SU-DHL-6 (cell line): ENCODE results near the gene UBTD2.
A peak's percentile ranks its signal among the peaks of the same experiment; 100 is the strongest.

Experiments used
- H2AFZ ChIP-seq: fragments of 200-600 bp; sonication (generic); 2 replicates; pipeline ENCODE4 v1.6.1; 2014; ENCODE audit warnings: low read depth, mild to moderate bottlenecking, moderate library complexity, mixed read lengths, antibody characterized with exemption, low read length; ENCODE audit not compliant: severe bottlenecking
- H3F3A ChIP-seq: fragments of 200-600 bp; shearing (Covaris generic); 2 replicates; pipeline ENCODE4 v1.6.0; 2016; ENCODE audit warnings: antibody characterized with exemption, mild to moderate bottlenecking; ENCODE audit not compliant: insufficient read depth
- H3K27ac ChIP-seq: fragments of 200-600 bp; sonication (generic); 2 replicates; pipeline ENCODE4 v1.5.1; 2016; ENCODE audit warnings: low read depth, mild to moderate bottlenecking, low read length, moderate library complexity, mixed read lengths
- H3K27me3 ChIP-seq: fragments of 200-600 bp; sonication (generic), shearing (Covaris generic); 2 replicates; pipeline ENCODE4 v1.6.0; 2014; ENCODE audit warnings: mild to moderate bottlenecking, low read length
- H3K36me3 ChIP-seq: fragments of 200-600 bp; sonication (generic); 2 replicates; pipeline ENCODE4 v1.6.1; 2014; ENCODE audit warnings: mild to moderate bottlenecking, low read length, mixed read lengths
- H3K4me2 ChIP-seq: fragments of 300-600, 200-600 bp; shearing (Covaris generic), sonication (generic); 2 replicates; pipeline ENCODE4 v1.6.0; 2014; ENCODE audit warnings: low read length, low read depth, mild to moderate bottlenecking; ENCODE audit not compliant: poor library complexity, severe bottlenecking
- H3K4me3 ChIP-seq: fragments of 200-600 bp; sonication (generic); 2 replicates; pipeline ENCODE4 v1.5.1; 2014; ENCODE audit warnings: antibody characterized with exemption, low read length, mild to moderate bottlenecking, mixed read lengths; ENCODE audit not compliant: insufficient read depth, poor library complexity, severe bottlenecking
- H3K79me2 ChIP-seq: fragments of 200-600 bp; sonication (generic); 2 replicates; pipeline ENCODE4 v1.6.1; 2014; ENCODE audit warnings: mild to moderate bottlenecking, low read length, moderate library complexity; ENCODE audit not compliant: insufficient read depth
- H3K9ac ChIP-seq: fragments of 200-600 bp; sonication (generic); 2 replicates; pipeline ENCODE4 v1.7.0; 2014; ENCODE audit warnings: mild to moderate bottlenecking, low read length
- H3K9me2 ChIP-seq: fragments of 200-600 bp; sonication (generic); replicated peaks from 2 replicates; pipeline ENCODE4 v1.6.1; 2014; ENCODE audit warnings: low read length; ENCODE audit not compliant: insufficient read depth
- H3K9me3 ChIP-seq: fragments of 200-600 bp; sonication (generic); 2 replicates; pipeline ENCODE4 v1.6.1; 2014; ENCODE audit warnings: low read length, mixed read lengths; ENCODE audit not compliant: insufficient read depth
- H4K20me1 ChIP-seq: fragments of 200-600 bp; sonication (generic); 2 replicates; pipeline ENCODE4 v1.6.1; 2014; ENCODE audit warnings: low read depth, mild to moderate bottlenecking, antibody characterized with exemption, low read length, moderate library complexity, mixed read lengths
- EZH2phosphoT487 ChIP-seq: fragments of 200-600 bp; sonication (generic), shearing (Covaris generic); conservative IDR thresholded peaks from 2 replicates; pipeline ENCODE4 v1.6.1; 2018; ENCODE audit warnings: mild to moderate bottlenecking, antibody characterized with exemption, low read length, moderate library complexity, mixed read lengths
- TF ChIP-seq, protein P1 (sequence below): fragments of 200-600 bp; sonication (generic); IDR thresholded peaks from one replicate; pipeline ENCODE4 v1.5.1; 2017; ENCODE audit warnings: antibody characterized with exemption, mild to moderate bottlenecking, low read length, moderate library complexity; ENCODE audit not compliant: insufficient read depth, poor library complexity, severe bottlenecking

Gene UBTD2

DNA sequence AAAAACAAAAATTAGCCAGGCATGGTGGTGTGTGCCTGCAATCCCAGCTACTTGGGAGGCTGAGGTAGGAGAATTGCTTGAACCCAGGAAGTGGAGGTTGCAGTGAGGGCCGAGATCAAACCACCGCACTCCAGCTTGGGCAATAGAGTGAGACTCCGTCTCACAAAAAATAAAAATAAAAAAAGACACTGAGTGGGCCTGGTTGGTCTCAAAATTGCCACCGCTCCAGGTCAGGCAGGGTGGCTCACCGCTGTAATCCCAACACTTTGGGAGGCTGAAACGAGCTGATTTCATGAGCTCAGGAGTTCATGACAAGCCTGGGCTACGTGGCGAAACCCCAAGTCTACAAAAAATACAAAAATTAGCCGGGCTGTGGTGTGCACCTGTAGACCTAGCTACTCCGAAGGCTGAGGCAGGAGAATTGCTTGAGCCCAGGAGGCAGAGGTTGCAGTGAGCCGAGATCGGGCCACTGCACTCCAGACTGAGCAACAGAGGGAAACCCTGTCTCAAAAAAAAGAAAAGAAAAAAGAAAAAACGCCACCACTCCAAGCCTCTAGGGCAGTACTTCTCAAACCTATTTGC, 97.4 kb downstream of the UBTD2 start:
- Histone ChIP-seq H4K20me1 (no peaks in the 10 kb centered on the region), H3K9me2 (no peaks in the 10 kb centered on the region), H2AFZ (no peak overlapping the region), H3K9me3 (no peaks in the 10 kb centered on the region), H3K4me2 (peak overlapping the region; percentile 82), H3K79me2 (peaks cover 65% of the 10 kb centered on the region), H3K27ac (peak overlapping the region; percentile 78; the same call in 1 of the 2 replicates), H3F3A (0 out of 2 replicates have a peak, but pooled peaks cover under 1% of the 10 kb centered on the region), H3K27me3 (no peaks in the 10 kb centered on the region), H3K4me3 (peak overlapping the region; percentile 66), H3K9ac (peak overlapping the region; percentile 91), H3K36me3 (no peaks in the 10 kb centered on the region)
- TF ChIP-seq EZH2phosphoT487: no peak
- TF ChIP-seq, protein P1, sequence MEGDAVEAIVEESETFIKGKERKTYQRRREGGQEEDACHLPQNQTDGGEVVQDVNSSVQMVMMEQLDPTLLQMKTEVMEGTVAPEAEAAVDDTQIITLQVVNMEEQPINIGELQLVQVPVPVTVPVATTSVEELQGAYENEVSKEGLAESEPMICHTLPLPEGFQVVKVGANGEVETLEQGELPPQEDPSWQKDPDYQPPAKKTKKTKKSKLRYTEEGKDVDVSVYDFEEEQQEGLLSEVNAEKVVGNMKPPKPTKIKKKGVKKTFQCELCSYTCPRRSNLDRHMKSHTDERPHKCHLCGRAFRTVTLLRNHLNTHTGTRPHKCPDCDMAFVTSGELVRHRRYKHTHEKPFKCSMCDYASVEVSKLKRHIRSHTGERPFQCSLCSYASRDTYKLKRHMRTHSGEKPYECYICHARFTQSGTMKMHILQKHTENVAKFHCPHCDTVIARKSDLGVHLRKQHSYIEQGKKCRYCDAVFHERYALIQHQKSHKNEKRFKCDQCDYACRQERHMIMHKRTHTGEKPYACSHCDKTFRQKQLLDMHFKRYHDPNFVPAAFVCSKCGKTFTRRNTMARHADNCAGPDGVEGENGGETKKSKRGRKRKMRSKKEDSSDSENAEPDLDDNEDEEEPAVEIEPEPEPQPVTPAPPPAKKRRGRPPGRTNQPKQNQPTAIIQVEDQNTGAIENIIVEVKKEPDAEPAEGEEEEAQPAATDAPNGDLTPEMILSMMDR: no peak

DNA sequence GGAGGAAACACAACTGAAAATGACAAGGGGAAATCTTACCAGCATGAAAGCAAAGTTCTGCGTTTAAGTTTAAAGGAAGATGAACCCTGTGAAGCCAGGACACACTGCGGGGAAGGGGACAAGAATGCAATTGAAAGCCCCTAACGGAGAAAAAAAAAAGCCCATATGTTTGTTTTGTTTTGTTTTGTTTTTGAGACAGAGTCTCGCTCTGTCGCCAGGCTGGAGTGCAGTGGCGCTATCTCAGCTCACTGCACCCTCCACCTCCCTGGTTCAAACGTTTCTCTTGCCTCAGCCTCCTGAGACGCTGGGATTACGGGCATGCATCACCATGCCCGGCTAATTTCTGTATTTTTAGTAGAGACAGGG, 98.5 kb downstream of the UBTD2 start:
- H3F3A ChIP-seq: 0 out of 2 replicates have a peak, but pooled peaks cover 4% of the 10 kb centered on the region
- peak overlapping the region; percentile 91 for H3K9ac ChIP-seq
- no peak for TF ChIP-seq EZH2phosphoT487
- TF ChIP-seq, protein P1: no peak
- no peaks in the 10 kb centered on the region for H4K20me1 ChIP-seq
- no peak overlapping the region for H3K4me3 ChIP-seq
- H3K9me2 ChIP-seq: no peaks in the 10 kb centered on the region
- H3K4me2 ChIP-seq: peak overlapping the region; percentile 82
- H3K36me3 ChIP-seq: no peaks in the 10 kb centered on the region
- H3K9me3 ChIP-seq: no peaks in the 10 kb centered on the region
- no peaks in the 10 kb centered on the region for H3K27me3 ChIP-seq
- H3K79me2 ChIP-seq: peaks cover 74% of the 10 kb centered on the region
- H2AFZ ChIP-seq: no peak overlapping the region
- peak overlapping the region; percentile 78 for H3K27ac ChIP-seq

DNA sequence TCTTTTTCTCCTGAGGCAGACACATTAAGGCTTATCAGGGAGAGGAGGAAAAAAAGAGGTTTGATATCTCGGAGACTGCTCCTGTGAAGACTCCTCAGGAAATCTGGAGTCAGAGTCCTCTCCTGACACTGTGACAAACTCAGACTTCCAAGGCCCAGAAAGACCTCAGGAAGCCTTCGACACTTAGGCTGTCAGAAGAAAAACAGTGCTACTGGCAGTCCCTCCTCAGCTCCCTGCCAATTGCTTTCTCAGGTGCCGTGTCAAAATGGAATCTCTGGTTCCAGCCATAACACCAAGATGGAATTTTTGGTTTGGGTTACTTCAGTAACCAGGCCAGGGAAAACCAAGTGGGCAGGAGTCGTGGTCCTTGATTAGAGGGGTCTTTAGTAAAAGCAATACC, 99.7 kb downstream of the UBTD2 start:
- Histone ChIP-seq H3K4me3 (no peak overlapping the region), H4K20me1 (no peaks in the 10 kb centered on the region)

More for the DNA sequence above, 99.7 kb downstream of the UBTD2 start:
- H3K27me3 ChIP-seq: no peaks in the 10 kb centered on the region
- H3F3A ChIP-seq: peaks cover 7% of the 10 kb centered on the region
- no peak overlapping the region for H2AFZ ChIP-seq
- H3K4me2 ChIP-seq: no peak overlapping the region
- no peak overlapping the region for H3K27ac ChIP-seq
- no peaks in the 10 kb centered on the region for H3K36me3 ChIP-seq
- no peaks in the 10 kb centered on the region for H3K9me3 ChIP-seq
- H3K9me2 ChIP-seq: no peaks in the 10 kb centered on the region
- no peak for TF ChIP-seq EZH2phosphoT487
- TF ChIP-seq, protein P1: no peak
- H3K9ac ChIP-seq: no peak overlapping the region
- H3K79me2 ChIP-seq: peaks cover 86% of the 10 kb centered on the region
